ENCODE data around the gene KLF11.
A peak's percentile ranks its signal among the peaks of the same experiment; 100 is the strongest.

KLF11 gene

DNA sequence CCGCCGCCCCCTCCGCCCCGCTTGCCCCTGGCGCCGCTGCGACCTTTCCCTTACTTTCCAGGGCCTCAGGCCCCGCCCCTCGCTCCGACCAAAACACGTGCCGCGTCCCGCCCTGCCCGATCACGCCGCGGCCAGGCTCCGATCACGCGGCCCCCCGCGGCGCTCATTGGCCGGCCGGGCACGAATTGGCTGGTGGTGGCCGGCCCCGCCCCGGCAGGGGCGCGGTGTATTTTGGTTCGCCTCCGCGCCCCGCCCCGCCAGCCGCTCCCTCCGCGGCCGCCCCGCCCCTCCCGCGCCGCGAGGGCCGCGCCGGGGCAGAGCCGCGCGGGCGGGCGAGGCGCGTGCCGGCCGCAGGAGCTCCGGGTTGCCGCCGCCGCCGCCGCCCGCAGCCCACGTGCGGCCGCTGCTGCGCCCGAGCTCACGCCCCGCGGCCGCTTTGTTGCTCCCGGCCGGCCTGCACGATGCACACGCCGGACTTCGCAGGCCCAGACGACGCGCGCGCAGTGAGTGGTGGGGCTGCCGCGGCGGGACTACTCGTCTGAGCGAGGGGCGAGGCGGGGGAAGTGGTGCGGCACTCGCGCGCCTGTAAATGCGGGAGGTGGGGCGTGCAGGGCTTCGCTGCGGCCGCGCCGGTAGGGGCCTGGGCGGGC is at the start of gene KLF11:
TSS of gene KLF11 (plus strand) at position 295 of the 650 bp plus-strand sequence. CDS start at position 462, 167 bp downstream.
- peak; percentile 91 for DNase-seq

DNA sequence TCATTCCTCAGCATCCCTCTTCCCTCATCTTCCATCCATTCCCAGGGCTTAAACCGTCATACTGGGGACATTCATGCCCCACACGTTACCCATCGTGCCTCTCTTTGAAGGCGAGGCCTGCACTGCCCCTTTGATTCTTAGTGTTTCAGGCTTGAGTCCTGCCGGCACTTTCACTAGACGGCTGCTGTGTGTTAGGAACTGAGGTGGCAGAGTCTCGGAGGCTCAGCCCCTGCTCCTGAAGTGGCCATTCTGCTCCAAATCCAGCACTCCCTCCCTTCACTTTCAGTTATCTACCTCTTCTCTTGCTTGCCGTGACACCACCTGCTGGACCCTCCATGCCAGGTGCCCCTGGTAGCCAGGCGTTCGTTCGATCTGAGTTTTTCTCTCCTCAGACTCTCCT is 48.9 kb upstream of the KLF11 start:
- no peak for DNase-seq

GRCh38 chr2:9995059-9995458 is 48.3 kb upstream of the KLF11 start:
- no peak for DNase-seq

- no peak for DNase-seq
These were observed 47.0 kb upstream of the KLF11 start for GRCh38 chr2:9996321-9996720.

DNA sequence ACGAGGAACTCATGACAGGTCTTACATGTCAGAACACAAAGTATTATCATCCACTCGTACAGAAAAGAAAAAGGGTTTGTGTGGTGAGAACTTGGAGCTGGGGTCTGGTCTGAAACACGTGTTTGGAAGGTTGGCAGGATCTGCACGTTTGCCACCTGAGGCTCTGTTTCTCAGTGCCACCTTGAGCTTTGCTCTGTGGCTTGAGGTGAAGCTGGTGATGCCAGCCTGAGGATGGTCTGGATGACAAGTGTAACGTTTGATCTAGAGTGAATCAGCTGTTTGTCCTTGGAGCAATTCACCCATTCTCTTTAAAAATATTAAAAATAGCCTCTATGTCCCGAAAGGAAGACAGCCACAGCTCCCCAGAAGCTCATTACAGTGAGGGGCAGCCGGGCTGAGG is 45.4 kb upstream of the KLF11 start:
- DNase-seq, result no peak

- DNase-seq, result no peak
These were observed 44.3 kb upstream of the KLF11 start for GRCh38 chr2:9998916-9999654.

GRCh38 chr2:9999693-10000092 is 43.7 kb upstream of the KLF11 start:
- DNase-seq, result no peak

DNA sequence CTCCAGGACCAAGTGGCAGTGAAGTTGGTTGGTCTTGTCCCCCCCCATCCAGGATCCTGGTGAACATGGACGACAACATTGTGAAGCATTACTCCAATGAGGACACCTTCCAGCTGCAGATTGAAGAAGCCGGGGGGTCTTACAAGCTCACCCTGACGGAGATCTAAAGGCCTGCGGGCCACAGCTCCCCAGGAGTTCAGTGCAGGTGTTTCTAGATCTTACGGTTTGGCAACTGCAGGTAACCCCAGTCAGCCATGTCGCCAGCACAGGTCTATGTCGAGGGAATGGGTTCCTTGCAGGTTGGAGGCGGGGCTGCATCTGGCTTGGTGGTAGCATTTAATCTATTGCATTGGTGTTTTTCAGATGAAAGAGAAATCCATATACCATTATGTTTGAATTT is 42.8 kb upstream of the KLF11 start:
- DNase-seq, result no peak

DNA sequence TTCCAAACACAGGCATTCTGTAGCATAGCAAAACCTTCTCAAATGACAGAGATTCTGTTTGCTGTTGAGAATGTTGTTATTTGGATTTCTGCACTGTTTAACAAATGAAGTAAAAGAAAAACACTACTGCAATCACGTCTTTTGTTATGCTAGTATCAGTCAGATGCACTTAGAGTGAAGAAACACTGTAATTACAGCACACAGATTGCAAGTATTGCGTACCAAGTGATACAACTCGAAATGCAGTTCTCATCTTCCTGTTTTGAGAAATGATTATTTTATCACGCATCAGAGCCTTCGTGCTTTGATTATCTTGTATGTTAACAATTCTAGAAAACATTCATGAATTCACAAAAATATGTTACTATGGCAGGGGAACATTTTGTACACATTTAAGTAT is 41.8 kb upstream of the KLF11 start:
- no peak for DNase-seq

DNA sequence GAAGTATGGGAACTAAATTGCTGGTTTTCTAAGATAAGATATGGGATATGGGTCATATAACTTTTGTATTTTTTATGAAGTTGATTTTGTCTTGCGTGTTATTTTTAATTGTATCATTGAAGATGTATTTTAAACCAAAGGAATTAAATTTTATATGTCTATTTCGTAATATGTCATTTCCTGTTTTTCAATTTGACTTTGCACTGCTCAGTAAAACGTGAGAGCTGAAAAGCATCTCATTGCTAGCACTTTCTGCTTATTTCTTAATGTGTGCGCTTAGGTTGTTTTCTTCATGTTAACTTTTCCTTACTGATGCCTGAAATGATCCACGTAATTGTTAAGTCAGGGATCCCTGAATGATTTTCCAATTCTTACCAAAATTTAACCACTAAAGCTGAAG is 41.2 kb upstream of the KLF11 start:
- no peak for DNase-seq

- no peak for DNase-seq
These were observed 40.7 kb upstream of the KLF11 start for GRCh38 chr2:10002681-10003080.

- no peak for DNase-seq
These were observed 39.9 kb upstream of the KLF11 start for GRCh38 chr2:10003206-10004125.

DNA sequence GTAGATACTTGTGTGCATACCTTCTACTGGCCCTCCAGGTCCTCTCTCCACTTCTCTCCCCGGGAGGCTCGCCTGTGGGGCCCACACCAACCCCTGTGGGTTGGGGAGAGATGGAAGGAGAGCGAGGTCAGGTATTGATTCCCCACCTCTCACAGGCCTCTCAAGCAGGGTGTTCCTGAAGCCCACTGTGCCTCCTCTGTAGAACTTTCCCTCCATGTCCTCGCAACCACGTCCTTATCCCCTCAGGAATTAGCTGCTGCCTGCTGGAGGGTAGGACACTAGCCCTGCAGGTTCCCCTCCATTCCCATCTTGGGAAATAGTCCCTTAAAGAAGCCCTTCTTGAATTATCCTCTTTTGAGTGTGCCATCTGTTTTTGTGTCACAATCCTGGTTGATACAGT is 38.9 kb upstream of the KLF11 start:
- no peak for DNase-seq

GRCh38 chr2:10004836-10005235 is 38.5 kb upstream of the KLF11 start:
- no peak for DNase-seq

GRCh38 chr2:10005461-10006235 is 37.7 kb upstream of the KLF11 start:
- no peak for DNase-seq

- DNase-seq, result no peak
These were observed 36.9 kb upstream of the KLF11 start for GRCh38 chr2:10006236-10007161.

DNA sequence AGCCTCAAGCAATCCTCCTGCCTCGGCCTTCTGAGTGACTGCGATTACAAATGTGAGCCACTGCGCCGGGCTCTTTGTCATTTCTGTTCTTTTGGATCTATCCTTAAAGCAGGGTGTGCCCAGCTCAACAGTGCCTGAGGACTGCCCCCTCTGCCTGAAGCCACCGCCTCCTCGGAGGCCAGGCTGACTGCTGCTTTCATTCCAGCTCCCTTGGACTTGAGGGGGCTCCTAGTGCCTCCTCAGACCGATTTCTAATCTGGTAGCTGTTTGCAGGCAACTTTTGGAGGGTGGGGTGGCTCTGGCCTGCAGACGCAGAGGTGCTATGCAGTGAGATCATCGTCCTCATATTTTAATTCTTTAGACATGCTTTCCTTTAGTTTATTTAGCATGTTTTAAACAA is 35.9 kb upstream of the KLF11 start:
- no peak for DNase-seq

DNA sequence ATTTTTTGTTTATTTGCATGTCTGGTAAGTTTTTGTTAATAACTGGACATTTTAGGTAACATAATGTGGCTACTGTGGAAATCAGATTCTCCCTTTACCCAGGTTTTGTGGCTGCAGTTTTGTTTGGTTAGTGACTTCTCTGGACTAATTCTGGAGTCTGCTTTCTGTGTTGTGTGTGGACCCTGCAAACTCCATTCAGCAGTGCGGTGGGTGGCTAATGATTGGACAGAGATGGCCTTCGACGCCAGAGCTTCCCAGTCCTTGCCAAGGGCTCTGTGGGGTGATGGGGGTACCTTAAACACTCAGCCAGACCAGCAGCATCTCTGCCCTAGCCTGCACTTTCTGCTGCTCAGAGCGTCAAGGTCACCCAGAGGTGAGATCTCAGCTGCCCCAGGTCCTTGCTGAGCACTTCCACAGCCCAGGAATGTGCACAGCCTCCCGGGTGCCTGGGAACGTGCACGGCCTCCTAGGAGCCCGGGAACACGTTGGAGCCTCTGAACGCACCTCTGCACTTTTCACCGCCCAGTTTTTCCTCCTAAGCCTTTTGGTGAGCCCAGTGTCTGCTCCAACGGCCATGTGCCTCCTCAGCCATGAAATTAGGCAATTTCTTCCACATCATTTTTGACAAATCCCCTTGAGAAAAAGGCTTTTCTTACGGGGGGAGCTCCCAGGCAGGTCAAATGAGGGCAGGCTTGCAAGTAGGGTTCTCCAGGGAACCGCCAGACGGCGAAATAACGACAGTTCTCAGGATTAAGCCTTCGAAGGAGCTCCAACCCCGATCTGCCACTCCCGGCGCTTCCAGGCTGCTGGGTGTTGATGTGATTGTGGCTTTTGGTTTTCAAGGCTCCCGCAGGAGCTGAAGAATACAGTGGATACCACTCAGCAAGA is 35.2 kb upstream of the KLF11 start:
- DNase-seq, result no peak

DNA sequence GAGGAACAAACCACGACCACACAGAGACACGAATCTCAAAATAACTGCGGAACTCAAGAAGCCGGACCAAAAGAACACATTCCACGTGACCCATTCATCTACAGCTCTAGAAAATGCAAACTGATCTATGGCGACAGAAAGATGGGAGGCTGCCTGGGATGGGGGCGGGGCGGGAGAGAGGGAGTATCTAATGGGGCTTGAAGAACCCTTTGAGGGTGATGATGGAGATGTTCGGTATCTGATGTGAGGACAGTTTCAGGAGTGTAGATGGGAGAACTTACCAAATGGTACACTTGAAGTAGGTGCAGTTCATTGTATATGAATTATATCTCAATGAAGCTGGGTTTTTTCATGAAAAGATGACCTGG is 34.6 kb upstream of the KLF11 start:
- DNase-seq, result no peak

DNA sequence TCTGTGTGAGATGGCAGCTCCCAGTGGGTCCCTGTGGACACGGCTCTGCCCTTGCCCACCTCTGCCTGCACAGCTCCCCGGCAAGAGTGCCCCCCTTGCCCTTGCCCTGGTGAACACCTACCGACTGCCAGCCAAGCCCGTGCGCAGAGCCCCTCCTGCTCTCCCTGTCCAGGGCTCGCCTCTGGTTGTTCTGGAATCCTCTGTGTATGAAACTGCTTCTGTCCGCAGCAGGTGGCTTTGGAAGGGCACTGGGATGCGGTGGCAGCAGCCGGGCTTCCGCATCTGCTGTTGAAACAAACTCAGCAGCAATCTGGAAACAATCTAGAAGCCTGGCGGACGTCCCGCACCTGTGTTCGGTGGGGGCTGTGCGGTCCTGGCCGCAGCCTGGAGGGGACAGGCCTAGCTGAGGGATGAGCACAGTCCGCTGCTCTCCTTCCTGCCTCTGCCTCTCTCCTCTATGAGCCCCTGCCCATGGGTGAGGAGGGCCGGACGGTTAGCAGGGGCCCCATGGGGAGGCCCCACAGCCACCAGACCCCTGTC is 34.0 kb upstream of the KLF11 start:
- DNase-seq, result no peak
